ENCODE data around the gene BRICD5. TPM values are rescaled to one million over a fixed set of nuclear protein-coding genes. Genes with fewer than 3 reads are reported as not detected.

The BRICD5 gene
- total RNA-seq, 1 experiment from 2014 or later: 4.6 TPM

DNA sequence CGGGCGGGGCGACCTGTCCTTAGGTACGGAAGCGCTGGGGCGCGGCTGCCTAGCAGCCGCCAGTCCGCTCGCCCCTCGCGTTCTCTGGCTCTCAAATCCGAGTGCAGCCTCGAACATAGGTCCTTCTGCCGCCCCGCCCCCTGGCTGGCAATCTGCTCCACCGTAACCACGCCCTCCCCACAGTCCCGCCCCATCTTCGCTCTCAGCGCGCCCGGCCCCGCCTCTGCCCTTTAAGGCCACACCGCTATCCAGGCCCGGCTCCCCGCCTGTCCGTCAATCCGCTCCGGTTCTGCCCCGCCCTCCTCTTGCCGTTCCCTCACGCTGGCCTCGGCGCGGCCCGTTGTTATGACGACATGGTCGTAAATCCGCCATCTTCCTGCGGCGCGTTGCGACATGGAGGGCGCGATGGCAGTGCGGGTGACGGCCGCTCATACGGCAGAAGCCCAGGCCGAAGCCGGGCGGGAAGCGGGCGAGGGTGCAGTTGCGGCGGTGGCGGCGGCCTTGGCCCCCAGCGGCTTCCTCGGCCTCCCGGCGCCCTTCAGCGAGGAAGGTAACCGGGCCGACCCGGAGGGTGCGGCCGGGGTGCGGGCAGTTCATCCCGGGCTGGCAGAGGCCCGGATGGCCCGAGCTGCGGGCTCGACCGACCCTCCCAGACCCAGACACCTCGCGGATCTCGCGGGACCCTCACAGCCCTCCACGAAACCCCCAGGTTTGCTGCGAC, 12.7 kb upstream of the BRICD5 start, which contains the start of gene E4F1:
Gene E4F1, plus strand, starts transcription at position 371 of the 721 bp plus-strand sequence. Its CDS starts 23 bp downstream, at position 394.
- peaks cover 20% of the 10 kb centered on the region for H3K4me1 ChIP-seq (replicated peaks)
- H3K36me3 ChIP-seq: peaks cover 22% of the 10 kb centered on the region
- no peaks in the 10 kb centered on the region for H3K9me3 ChIP-seq (replicated peaks)

DNA sequence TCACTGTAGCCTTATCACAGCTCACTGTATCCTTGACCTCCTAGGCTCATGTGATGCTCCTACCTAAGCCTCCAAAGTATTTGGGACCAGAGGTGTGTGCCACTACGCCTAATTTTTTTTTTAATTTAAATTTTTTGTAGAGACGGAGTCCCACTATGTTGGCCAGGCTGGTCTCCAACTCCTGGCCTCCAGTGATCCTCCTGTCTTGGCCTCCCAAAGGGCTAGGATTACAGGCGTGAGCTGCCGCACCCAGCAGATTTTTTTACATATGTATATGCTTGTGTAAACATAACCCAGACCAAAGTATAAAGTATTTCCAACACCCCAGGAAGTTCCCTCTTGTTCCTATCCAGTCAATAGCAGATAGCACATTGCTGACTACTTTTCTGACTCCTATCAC, 5.7 kb upstream of the BRICD5 start:
- DNase-seq (ENCODE audit: low read depth in 1 of 2, low spot score in 2 of 2): no peak
- H3K36me3 ChIP-seq: peaks cover 25% of the 10 kb centered on the region
- H3K4me3 ChIP-seq: no peak overlapping the region
- H3K4me1 ChIP-seq (replicated peaks): peaks cover 17% of the 10 kb centered on the region
- peaks cover 3% of the 10 kb centered on the region for H3K9me3 ChIP-seq (replicated peaks)
- no peak overlapping the region for H3K27ac ChIP-seq
- H3K27me3 ChIP-seq (replicated peaks): no peaks in the 10 kb centered on the region

More for the DNA sequence above, 12.7 kb upstream of the BRICD5 start, which contains the start of gene E4F1:
- H3K4me3 ChIP-seq: peak within 1 kb of the TSS; percentile 83
- DNase-seq (ENCODE audit: low read depth in 1 of 2, low spot score in 2 of 2): peak; percentile 97 to 100
- H3K27me3 ChIP-seq (replicated peaks): no peaks in the 10 kb centered on the region
- peak within 1 kb of the TSS; percentile 25 for H3K27ac ChIP-seq

DNA sequence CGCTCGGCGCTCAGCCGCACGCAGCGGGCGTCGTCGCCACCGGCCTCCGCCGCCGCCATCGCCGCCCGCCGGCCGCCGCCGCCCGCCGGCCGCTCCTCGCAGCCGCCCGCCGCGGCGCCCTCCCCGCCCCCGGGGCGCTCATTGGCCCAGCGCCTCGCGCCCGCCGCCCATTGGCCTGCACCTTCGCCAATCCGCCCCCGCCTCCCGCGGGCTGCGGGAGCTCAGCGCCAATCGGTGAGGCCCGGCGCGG, 4.0 kb upstream of the BRICD5 start, which contains the start of gene PGP:
Gene PGP, minus strand, starts transcription at position 122 of the 250 bp plus-strand sequence. Its CDS starts 63 bp downstream, at position 59.
- peaks cover 3% of the 10 kb centered on the region for H3K9me3 ChIP-seq (replicated peaks)
- H3K4me3 ChIP-seq: peak within 1 kb of the TSS; percentile 99
- DNase-seq (ENCODE audit: low read depth in 1 of 2, low spot score in 2 of 2): peak in 1 of 2 experiments; percentile 99
- H3K27me3 ChIP-seq (replicated peaks): no peaks in the 10 kb centered on the region
- H3K36me3 ChIP-seq: peaks cover 36% of the 10 kb centered on the region
- H3K27ac ChIP-seq: peak within 1 kb of the TSS; percentile 60
- peaks cover 17% of the 10 kb centered on the region for H3K4me1 ChIP-seq (replicated peaks)

- Histone ChIP-seq H3K36me3 (peaks cover 42% of the 10 kb centered on the region), H3K4me1 (replicated peaks) (peaks cover 17% of the 10 kb centered on the region), H3K9me3 (replicated peaks) (peaks cover 3% of the 10 kb centered on the region), H3K4me3 (peak overlapping the region; percentile 99), H3K27ac (peak overlapping the region; percentile 56), H3K27me3 (replicated peaks) (no peaks in the 10 kb centered on the region)
- DNase-seq (ENCODE audit: low read depth in 1 of 2, low spot score in 2 of 2): no peak
These were observed 3.4 kb upstream of the BRICD5 start for GRCh38 chr16:2213817-2214718.

DNA sequence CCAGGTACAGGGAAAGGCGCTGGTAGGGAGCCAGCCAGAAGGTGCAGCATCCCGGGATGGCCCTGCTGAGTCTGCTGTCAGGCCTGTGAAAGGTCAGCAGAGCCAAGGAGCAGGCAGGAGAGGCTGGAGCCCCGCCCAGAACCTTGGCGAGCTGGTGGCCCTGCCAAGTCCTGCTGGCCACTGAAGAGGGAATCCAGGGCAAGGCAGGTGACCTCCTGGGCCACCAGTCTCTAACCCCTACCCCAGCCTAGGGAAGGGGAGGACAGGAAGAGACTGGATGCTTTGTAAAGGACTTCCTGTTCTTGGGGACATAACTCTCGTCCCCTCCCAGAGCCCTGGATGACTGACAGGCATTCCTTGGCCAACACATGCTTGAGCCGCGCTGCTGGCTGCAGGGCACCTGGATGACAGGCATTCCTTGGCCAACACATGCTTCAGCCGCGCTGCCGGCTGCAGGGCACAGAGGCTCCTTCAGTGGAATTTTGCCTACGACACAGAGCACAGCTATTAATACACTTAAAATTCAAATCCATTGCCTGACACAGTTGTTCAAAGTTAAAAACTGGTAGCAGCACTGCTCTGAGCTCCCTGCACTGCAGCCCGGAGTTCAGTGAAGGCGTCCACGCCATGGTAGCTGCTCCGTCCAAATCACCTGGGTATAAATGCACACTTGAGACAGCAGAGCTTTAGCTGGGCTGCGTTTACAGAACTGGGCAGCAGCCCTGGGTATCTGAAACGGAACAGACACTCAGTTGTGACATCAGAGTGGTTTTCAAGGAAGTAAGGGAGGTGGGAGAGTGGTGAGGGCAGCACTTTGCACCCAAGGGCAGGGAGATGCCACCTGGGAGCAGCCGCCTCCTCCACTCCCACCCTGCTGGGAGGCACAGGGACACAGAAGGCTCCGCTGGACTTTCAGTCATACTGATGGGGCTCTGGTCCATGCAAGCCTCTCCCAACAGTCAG, 2.0 kb upstream of the BRICD5 start:
- no peak for DNase-seq (ENCODE audit: low read depth in 1 of 2, low spot score in 2 of 2)

DNA sequence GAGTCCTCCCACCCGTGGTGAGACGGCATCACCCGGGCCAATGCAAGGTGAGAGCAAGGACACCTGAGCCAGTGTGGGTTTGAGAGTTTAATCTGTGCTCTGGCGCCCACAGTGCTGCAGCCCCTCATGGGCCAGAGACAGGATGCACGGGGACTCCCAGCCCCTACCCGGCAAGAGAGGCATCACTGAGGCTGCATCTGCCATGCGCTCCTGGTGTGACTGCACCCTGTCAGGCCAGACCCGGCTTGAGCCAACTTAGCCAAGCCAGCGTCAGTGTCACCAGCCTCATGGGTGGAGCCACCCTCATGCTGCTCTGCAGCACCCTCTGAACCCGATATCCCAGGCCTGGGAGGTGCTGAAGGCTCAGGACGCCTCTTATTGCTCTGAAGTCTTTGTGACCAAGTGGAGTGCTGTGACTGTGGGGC, 1.3 kb upstream of the BRICD5 start:
- no peak for DNase-seq (ENCODE audit: low read depth in 1 of 2, low spot score in 2 of 2)
- Histone ChIP-seq H3K27me3 (replicated peaks) (no peaks in the 10 kb centered on the region), H3K27ac (no peak overlapping the region), H3K36me3 (peaks cover 64% of the 10 kb centered on the region), H3K4me3 (no peak overlapping the region), H3K9me3 (replicated peaks) (peaks cover 3% of the 10 kb centered on the region), H3K4me1 (replicated peaks) (peaks cover 17% of the 10 kb centered on the region)

More for the DNA sequence above, 2.0 kb upstream of the BRICD5 start:
- peaks cover 17% of the 10 kb centered on the region for H3K4me1 ChIP-seq (replicated peaks)
- peaks cover 3% of the 10 kb centered on the region for H3K9me3 ChIP-seq (replicated peaks)
- peaks cover 56% of the 10 kb centered on the region for H3K36me3 ChIP-seq
- peak overlapping the region; percentile 99 for H3K4me3 ChIP-seq
- H3K27ac ChIP-seq: no peak overlapping the region
- H3K27me3 ChIP-seq (replicated peaks): no peaks in the 10 kb centered on the region

DNA sequence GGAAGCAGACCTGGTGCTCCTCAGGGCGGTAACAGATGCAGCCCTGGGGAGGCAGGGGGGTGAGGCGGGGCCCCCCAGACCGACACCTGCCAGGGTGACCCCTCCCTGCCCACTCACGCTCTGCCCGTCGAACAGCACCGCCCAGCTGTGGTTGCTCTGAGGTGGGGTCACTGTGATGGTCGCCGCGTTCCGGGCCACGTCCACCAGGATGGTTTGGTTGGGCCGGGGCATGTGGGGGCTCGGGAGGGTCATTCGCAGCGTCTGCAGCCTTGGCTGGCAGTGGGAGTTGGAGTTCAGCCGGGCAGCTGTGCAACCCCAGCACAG, 692 bp downstream of the BRICD5 start:
- H3K4me1 ChIP-seq (replicated peaks): peaks cover 26% of the 10 kb centered on the region
- DNase-seq (ENCODE audit: low read depth in 1 of 2, low spot score in 2 of 2): no peak

DNA sequence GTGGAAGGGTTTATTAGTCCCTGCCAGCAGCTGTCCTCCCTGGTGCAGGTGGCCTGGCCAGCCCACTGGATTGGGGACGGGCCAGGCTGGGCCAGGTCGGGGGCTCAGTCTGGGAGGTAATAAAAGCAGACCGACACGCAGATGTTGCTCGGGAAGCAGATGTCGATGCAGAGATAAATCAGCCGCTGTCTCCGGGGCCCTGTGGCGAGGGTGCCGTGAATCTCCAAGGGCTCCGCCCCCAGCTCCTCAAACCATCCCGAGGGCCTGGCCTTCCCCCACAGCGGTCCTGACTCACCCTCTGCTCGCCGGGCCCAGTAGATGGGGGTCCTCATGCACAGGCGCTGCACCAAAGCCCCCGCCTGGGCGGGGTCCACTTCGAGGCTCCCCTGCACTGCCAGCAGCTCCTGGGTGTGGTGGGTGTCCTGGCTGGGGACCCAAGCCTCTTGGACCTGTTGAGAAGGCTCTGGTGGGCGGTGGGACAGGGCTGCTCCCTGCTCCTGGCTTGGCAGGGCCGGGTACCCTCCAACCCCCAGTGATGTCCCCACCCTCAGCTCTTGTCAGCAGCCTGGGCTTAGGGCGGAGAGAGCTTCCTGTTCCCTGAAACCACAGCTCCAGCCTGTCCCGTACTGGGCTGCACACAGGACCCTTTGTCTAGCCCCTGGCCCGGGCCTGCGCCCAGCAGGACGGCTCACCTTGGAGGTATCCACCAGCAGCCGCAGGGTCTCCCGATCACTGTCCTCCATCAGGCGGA, 1.2 kb downstream of the BRICD5 start:
- no peak for DNase-seq (ENCODE audit: low read depth in 1 of 2, low spot score in 2 of 2)
- peaks cover 30% of the 10 kb centered on the region for H3K4me1 ChIP-seq (replicated peaks)
- no peaks in the 10 kb centered on the region for H3K27me3 ChIP-seq (replicated peaks)
- H3K27ac ChIP-seq: no peak overlapping the region
- H3K36me3 ChIP-seq: peaks cover 69% of the 10 kb centered on the region
- H3K4me3 ChIP-seq: no peak overlapping the region
- H3K9me3 ChIP-seq (replicated peaks): peaks cover 3% of the 10 kb centered on the region

More for the DNA sequence above, 692 bp downstream of the BRICD5 start:
- peaks cover 3% of the 10 kb centered on the region for H3K9me3 ChIP-seq (replicated peaks)
- no peaks in the 10 kb centered on the region for H3K27me3 ChIP-seq (replicated peaks)
- H3K27ac ChIP-seq: no peak overlapping the region
- peaks cover 70% of the 10 kb centered on the region for H3K36me3 ChIP-seq
- no peak overlapping the region for H3K4me3 ChIP-seq

GRCh38 chr16:2208772-2209171, 1.9 kb downstream of the BRICD5 start:
- H3K36me3 ChIP-seq: peaks cover 66% of the 10 kb centered on the region
- no peak overlapping the region for H3K27ac ChIP-seq
- peaks cover 26% of the 10 kb centered on the region for H3K4me1 ChIP-seq (replicated peaks)
- DNase-seq (ENCODE audit: low read depth in 1 of 2, low spot score in 2 of 2): no peak
- H3K4me3 ChIP-seq: no peak overlapping the region
- no peaks in the 10 kb centered on the region for H3K27me3 ChIP-seq (replicated peaks)
- H3K9me3 ChIP-seq (replicated peaks): no peaks in the 10 kb centered on the region; the same call in 1 of the 2 replicates

DNA sequence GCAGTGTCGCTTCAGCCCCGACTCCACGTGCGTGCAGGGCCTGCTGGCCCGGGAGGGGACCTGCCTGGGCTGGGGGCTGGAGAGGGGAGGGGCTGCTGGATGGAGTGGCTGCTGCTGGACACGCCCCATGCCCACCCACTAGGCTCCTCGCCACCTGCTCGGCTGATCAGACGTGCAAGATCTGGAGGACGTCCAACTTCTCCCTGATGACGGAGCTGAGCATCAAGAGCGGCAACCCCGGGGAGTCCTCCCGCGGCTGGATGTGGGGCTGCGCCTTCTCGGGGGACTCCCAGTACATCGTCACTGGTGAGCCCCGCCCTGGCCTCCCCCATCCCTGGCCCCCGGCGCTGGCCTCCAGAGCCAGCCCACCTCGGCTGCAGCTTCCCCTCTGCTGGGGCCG, 2.4 kb downstream of the BRICD5 start:
- peaks cover 64% of the 10 kb centered on the region for H3K36me3 ChIP-seq

GRCh38 chr16:2207872-2208271, 2.8 kb downstream of the BRICD5 start:
- Histone ChIP-seq H3K27me3 (replicated peaks) (no peaks in the 10 kb centered on the region), H3K27ac (no peak overlapping the region)

More for the DNA sequence above, 2.4 kb downstream of the BRICD5 start:
- Histone ChIP-seq H3K4me3 (no peak overlapping the region), H3K27me3 (replicated peaks) (no peaks in the 10 kb centered on the region), H3K9me3 (replicated peaks) (no peaks in the 10 kb centered on the region; the same call in 1 of the 2 replicates), H3K27ac (no peak overlapping the region), H3K4me1 (replicated peaks) (peaks cover 22% of the 10 kb centered on the region)
- DNase-seq (ENCODE audit: low read depth in 1 of 2, low spot score in 2 of 2): no peak

DNA sequence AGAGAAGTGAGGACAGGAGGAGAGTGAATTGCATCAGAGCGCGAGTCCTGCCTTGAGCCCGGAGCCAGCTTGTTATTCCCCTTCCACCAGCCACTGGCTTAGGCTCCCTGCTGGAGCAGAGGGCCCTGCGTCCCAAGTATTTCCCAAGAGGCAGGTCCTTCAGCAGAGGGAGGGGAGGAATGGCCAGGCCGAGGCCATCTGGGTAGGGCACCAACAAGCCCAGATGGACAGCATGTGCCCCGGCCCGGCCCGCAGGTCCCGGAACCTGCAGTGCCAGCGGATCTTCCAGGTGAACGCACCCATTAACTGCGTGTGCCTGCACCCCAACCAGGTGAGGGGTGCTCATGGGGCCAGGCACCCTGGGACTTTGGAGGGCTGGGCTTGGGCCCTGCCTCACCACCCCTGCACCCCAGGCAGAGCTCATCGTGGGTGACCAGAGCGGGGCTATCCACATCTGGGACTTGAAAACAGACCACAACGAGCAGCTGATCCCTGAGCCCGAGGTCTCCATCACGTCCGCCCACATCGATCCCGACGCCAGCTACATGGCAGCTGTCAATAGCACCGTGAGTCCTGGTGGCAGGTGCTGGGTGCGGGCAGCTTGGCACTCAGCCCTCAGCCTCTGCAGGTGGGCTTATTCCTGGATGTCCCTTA, 3.8 kb downstream of the BRICD5 start:
- no peak overlapping the region for H3K4me3 ChIP-seq
- H3K4me1 ChIP-seq (replicated peaks): peaks cover 13% of the 10 kb centered on the region
- DNase-seq (ENCODE audit: low read depth in 1 of 2, low spot score in 2 of 2): no peak

More at GRCh38 chr16:2207872-2208271, 2.8 kb downstream of the BRICD5 start:
- H3K4me3 ChIP-seq: no peak overlapping the region
- no peak for DNase-seq (ENCODE audit: low read depth in 1 of 2, low spot score in 2 of 2)
- H3K36me3 ChIP-seq: peaks cover 60% of the 10 kb centered on the region
- H3K4me1 ChIP-seq (replicated peaks): peaks cover 18% of the 10 kb centered on the region
- H3K9me3 ChIP-seq (replicated peaks): no peaks in the 10 kb centered on the region; the same call in 1 of the 2 replicates

More for the DNA sequence above, 3.8 kb downstream of the BRICD5 start:
- no peak overlapping the region for H3K27ac ChIP-seq
- no peaks in the 10 kb centered on the region for H3K27me3 ChIP-seq (replicated peaks)
- H3K36me3 ChIP-seq: peaks cover 50% of the 10 kb centered on the region
- H3K9me3 ChIP-seq (replicated peaks): no peaks in the 10 kb centered on the region
